Measurements from ENCODE around the gene MTCH2. TPM values are rescaled to one million over a fixed set of nuclear protein-coding genes. Genes with fewer than 3 reads are reported as not detected.
A peak's percentile ranks its signal among the peaks of the same experiment; 100 is the strongest.
"Not testable (repeated sequence)": the region's sequence is repeated elsewhere in the genome, so short reads cannot be mapped to it uniquely, and the experiment has no call there.

Gene MTCH2
- total RNA-seq, 1 donor from 2014 or later = 107 TPM

- Mint-ChIP-seq H3K4me3 (ENCODE audit: unreplicated experiment) (no peak overlapping the region), H3K4me1 (ENCODE audit: low read depth) (peaks cover 6% of the 10 kb centered on the region), H3K9me3 (ENCODE audit: low read depth) (no peaks in the 10 kb centered on the region), H3K27ac (ENCODE audit: unreplicated experiment) (no peak overlapping the region), H3K36me3 (ENCODE audit: low read depth) (no peaks in the 10 kb centered on the region), H3K27me3 (ENCODE audit: low read depth) (no peaks in the 10 kb centered on the region)
- TF ChIP-seq, protein P1, sequence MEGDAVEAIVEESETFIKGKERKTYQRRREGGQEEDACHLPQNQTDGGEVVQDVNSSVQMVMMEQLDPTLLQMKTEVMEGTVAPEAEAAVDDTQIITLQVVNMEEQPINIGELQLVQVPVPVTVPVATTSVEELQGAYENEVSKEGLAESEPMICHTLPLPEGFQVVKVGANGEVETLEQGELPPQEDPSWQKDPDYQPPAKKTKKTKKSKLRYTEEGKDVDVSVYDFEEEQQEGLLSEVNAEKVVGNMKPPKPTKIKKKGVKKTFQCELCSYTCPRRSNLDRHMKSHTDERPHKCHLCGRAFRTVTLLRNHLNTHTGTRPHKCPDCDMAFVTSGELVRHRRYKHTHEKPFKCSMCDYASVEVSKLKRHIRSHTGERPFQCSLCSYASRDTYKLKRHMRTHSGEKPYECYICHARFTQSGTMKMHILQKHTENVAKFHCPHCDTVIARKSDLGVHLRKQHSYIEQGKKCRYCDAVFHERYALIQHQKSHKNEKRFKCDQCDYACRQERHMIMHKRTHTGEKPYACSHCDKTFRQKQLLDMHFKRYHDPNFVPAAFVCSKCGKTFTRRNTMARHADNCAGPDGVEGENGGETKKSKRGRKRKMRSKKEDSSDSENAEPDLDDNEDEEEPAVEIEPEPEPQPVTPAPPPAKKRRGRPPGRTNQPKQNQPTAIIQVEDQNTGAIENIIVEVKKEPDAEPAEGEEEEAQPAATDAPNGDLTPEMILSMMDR (IDR thresholded peaks at IDR 0.05) = no peak
- DNase-seq (ENCODE audit: low spot score) = no peak
Observed at GRCh38 chr11:47667555-47667954, 25.2 kb upstream of the MTCH2 start.

GRCh38 chr11:47667135-47667534, 24.8 kb upstream of the MTCH2 start:
- Mint-ChIP-seq H3K27me3 (ENCODE audit: low read depth) (no peaks in the 10 kb centered on the region), H3K4me3 (ENCODE audit: unreplicated experiment) (no peak overlapping the region), H3K9me3 (ENCODE audit: low read depth) (no peaks in the 10 kb centered on the region), H3K36me3 (ENCODE audit: low read depth) (no peaks in the 10 kb centered on the region), H3K4me1 (ENCODE audit: low read depth) (peaks cover 6% of the 10 kb centered on the region), H3K27ac (ENCODE audit: unreplicated experiment) (no peak overlapping the region)
- TF ChIP-seq, protein P1 (IDR thresholded peaks at IDR 0.05) = no peak
- DNase-seq (ENCODE audit: low spot score) = peak; percentile 22

DNA sequence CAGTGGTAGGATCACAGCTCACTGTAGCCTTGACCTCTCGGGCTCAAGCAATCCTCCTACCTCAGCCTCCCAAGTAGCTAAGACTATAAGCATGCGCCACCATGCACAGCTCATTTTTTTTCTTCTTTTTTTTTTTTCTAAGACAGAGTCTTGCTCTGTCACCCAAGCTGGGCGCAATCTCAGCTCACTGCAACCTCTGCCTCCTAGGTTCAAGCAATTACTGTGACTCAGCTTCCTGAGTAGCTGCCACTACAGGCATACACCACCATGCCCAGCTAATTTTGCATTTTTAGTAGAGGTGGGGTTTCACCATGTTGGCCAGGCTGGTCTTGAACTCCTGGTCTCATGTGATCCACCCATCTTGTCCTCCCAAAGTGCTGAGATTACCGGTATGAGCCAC, 22.6 kb upstream of the MTCH2 start:
- not testable (repeated sequence) for H3K4me3 Mint-ChIP-seq (ENCODE audit: unreplicated experiment); H3K27ac Mint-ChIP-seq (ENCODE audit: unreplicated experiment); H3K27me3 Mint-ChIP-seq (ENCODE audit: low read depth); H3K36me3 Mint-ChIP-seq (ENCODE audit: low read depth); H3K9me3 Mint-ChIP-seq (ENCODE audit: low read depth); H3K4me1 Mint-ChIP-seq (ENCODE audit: low read depth)
- peak; percentile 9 for DNase-seq (ENCODE audit: low spot score)

GRCh38 chr11:47661245-47661644, 18.9 kb upstream of the MTCH2 start:
- H3K27me3 Mint-ChIP-seq (ENCODE audit: low read depth) = no peaks in the 10 kb centered on the region
- peaks cover 4% of the 10 kb centered on the region for H3K4me1 Mint-ChIP-seq (ENCODE audit: low read depth)
- TF ChIP-seq, protein P1 (IDR thresholded peaks at IDR 0.05) = no peak
- H3K4me3 Mint-ChIP-seq (ENCODE audit: unreplicated experiment) = no peak overlapping the region
- no peaks in the 10 kb centered on the region for H3K9me3 Mint-ChIP-seq (ENCODE audit: low read depth)
- no peak overlapping the region for H3K27ac Mint-ChIP-seq (ENCODE audit: unreplicated experiment)
- H3K36me3 Mint-ChIP-seq (ENCODE audit: low read depth) = no peaks in the 10 kb centered on the region
- DNase-seq (ENCODE audit: low spot score) = no peak

DNA sequence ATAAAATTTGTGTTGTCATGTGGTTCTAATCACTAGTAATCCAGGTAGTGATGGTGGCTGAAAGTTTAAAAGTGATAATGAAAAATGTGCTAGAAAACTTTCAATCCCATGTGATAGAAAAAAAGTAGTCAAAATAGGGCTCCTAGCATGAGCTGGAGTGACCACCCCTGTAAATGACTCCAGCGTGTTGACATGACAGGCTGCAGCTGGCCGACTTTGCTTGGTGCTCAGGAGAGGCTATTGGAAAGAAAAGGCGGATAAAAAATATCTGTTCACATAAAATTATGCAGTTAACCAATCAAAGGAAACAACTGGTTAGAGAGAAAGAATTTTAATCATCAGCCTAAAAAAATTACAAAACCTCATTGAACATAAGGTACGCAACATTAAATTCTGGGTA, 16.9 kb upstream of the MTCH2 start:
- H3K27me3 Mint-ChIP-seq (ENCODE audit: low read depth) = no peaks in the 10 kb centered on the region
- no peaks in the 10 kb centered on the region for H3K9me3 Mint-ChIP-seq (ENCODE audit: low read depth)
- H3K27ac Mint-ChIP-seq (ENCODE audit: unreplicated experiment) = no peak overlapping the region
- TF ChIP-seq, protein P1 (IDR thresholded peaks at IDR 0.05) = no peak
- peak; percentile 21 for DNase-seq (ENCODE audit: low spot score)
- H3K36me3 Mint-ChIP-seq (ENCODE audit: low read depth) = no peaks in the 10 kb centered on the region
- H3K4me1 Mint-ChIP-seq (ENCODE audit: low read depth) = peaks cover 4% of the 10 kb centered on the region
- no peak overlapping the region for H3K4me3 Mint-ChIP-seq (ENCODE audit: unreplicated experiment)

DNA sequence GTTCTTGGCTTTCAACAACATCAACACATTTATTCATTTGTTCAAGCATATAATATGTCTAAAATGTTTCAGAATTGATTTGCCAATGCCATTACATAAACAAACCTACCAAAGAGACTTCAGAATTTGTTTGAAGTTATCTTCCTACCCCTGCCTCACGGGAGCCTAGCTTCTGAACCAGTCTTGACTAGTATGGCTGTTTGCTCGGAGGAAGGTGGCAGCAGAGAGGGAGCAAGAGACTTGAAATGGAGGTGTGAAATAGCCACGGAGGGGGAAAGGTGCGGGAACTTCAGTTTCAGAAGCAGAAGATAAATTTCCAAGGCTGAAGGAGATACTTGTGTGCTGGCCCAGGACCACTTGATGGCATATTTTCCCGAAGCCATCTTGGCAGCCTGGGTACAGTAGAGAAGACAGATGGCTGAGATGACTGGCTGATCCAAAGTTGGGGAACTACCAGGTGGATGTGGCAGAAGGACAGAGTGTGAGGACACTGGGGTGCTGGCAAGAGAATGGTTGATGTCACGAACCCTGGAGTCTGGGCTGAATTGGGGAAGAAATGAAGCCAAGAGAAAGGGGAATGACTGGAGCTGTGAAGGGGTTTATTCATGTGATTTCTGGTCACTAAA, 14.0 kb upstream of the MTCH2 start:
- Mint-ChIP-seq H3K27ac (ENCODE audit: unreplicated experiment) (no peak overlapping the region), H3K9me3 (ENCODE audit: low read depth) (peaks cover 3% of the 10 kb centered on the region), H3K4me3 (ENCODE audit: unreplicated experiment) (no peak overlapping the region), H3K27me3 (ENCODE audit: low read depth) (peaks cover 2% of the 10 kb centered on the region), H3K4me1 (ENCODE audit: low read depth) (no peaks in the 10 kb centered on the region), H3K36me3 (ENCODE audit: low read depth) (no peaks in the 10 kb centered on the region)
- TF ChIP-seq, protein P1 (IDR thresholded peaks at IDR 0.05) = no peak
- DNase-seq (ENCODE audit: low spot score) = no peak
